ENCODE measurements around the gene BCL3. TPM values are rescaled to one million over a fixed set of nuclear protein-coding genes. Genes with fewer than 3 reads are reported as not detected.

BCL3 gene
- total and polyA plus RNA-seq, 12 donors = 7.1 to 76.3 (median 20.9) TPM

DNA sequence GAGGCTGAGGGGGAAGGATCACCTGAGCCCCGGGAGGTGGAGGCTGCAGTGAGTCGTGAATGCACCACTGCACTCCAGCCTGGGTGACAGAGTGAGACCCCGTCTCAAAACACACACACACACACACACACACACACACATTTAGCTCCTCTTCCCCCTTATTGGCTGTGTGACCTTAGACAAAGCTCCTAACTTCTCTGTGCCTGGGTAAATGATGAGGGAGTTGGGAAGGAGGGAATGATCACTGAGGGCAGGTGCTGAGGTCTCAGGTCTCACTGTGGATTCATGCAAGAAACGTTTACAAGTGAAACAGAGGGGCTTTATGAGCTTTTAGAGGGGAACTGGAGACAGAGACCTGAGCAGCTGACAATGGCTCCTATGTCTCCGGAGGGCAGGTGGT is 16.9 kb upstream of the BCL3 start:
- H3K27ac ChIP-seq = no peak overlapping the region
- peaks cover 0 to 13% (median 0%) of the 10 kb centered on the region in 9 donors for H3K4me1 ChIP-seq
- ATAC-seq (no peak), DNase-seq (no peak)
- H3K36me3 ChIP-seq = no peaks in the 10 kb centered on the region
- TF ChIP-seq, protein P1, sequence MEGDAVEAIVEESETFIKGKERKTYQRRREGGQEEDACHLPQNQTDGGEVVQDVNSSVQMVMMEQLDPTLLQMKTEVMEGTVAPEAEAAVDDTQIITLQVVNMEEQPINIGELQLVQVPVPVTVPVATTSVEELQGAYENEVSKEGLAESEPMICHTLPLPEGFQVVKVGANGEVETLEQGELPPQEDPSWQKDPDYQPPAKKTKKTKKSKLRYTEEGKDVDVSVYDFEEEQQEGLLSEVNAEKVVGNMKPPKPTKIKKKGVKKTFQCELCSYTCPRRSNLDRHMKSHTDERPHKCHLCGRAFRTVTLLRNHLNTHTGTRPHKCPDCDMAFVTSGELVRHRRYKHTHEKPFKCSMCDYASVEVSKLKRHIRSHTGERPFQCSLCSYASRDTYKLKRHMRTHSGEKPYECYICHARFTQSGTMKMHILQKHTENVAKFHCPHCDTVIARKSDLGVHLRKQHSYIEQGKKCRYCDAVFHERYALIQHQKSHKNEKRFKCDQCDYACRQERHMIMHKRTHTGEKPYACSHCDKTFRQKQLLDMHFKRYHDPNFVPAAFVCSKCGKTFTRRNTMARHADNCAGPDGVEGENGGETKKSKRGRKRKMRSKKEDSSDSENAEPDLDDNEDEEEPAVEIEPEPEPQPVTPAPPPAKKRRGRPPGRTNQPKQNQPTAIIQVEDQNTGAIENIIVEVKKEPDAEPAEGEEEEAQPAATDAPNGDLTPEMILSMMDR (IDR thresholded peaks at IDR 0.05) = no peak
- H3K27me3 ChIP-seq = no peaks in the 10 kb centered on the region
- 75 to 79% methylated on average over 5 of the region's 5 CpGs for WGBS, 2 donors
- no peak overlapping the region for H3K4me3 ChIP-seq
- intact Hi-C loops (cut with DNase I) = loop anchor here in 1 of 10 donors (5.0 kb wide), 1 partner anchor 516 kb away; the partner anchor contains the start of gene EXOC3L2
- H3K9me3 ChIP-seq = no peaks in the 10 kb centered on the region

DNA sequence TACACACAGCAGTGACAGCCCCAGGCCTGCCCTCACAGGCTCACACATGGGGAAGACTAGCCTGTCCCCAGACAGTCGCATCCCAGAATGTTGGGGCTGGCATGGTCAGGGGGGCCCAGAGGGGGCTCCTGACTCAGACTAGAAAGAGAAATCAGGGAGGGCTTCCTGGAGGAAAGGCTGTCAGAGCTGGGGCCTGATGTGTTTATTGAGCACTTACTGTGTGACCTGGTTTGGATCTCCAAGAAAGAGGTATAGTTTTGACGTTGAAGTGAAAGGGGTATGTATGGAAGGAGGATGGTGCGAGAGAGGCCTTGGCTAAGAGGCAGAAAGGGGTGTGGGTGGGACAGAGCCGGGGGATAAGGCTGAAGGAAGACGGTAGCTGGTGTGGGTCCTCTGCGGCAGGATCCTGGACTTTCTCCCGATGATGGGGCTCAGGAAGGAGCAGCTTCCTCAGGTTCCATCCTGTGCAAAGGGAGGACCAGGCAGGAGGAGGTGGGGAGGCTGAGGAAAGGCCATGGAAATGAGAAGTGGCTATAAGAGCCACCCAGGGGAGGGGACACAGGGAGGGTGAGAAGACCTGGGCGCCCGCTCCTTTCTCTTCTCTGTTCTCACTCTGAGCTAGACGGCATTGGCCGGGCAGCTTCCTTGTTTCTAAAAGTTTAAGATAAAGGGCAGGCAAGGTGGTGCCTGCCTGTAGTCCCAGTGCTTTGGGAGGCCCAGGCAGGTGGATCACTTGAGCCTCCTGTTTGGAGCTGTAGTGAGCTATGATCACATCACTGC is 16.1 kb upstream of the BCL3 start:
- Histone ChIP-seq H3K27me3 (no peaks in the 10 kb centered on the region), H3K4me3 (no peak overlapping the region), H3K4me1 (peaks cover 0 to 21% (median 0%) of the 10 kb centered on the region in 9 donors), H3K27ac (no peak overlapping the region), H3K36me3 (no peaks in the 10 kb centered on the region), H3K9me3 (no peaks in the 10 kb centered on the region)
- no peak for DNase-seq
- intact Hi-C loops (cut with DNase I) = loop anchor here in 1 of 10 donors (5.0 kb wide), 1 partner anchor 515 kb away; the partner anchor contains the start of gene EXOC3L2
- TF ChIP-seq, protein P1 (IDR thresholded peaks at IDR 0.05) = no peak
- WGBS, 2 donors = 71 to 76% methylated on average over 11 of the region's 11 CpGs
- no peak for ATAC-seq

DNA sequence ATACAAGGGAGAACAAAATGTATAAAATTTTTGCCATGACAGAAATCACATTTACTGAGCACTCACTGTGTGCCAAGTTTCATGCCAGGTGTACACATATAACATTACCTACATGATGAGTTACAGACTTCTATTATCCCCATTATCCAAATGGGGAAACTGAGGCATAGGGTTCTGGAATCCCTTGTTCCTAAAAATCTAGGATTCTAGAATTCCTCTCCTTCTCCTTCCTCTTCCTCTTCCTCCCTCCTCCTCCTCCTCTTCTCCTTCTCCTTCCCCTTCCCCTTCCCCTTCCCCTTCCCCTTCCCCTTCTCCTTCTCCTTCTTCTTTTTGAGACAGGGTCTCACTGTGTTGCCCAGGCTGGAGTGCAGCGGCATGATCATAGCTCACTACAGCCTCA is 14.2 kb upstream of the BCL3 start:
- intact Hi-C loops (cut with DNase I) = loop anchor here in 1 of 10 donors (5.0 kb wide), 1 partner anchor 513 kb away; the partner anchor contains the start of gene EXOC3L2
- H3K27ac ChIP-seq = no peak overlapping the region
- no peaks in the 10 kb centered on the region for H3K36me3 ChIP-seq
- H3K4me1 ChIP-seq = peaks cover 0 to 40% (median 0%) of the 10 kb centered on the region in 9 donors
- no peak overlapping the region for H3K4me3 ChIP-seq
- WGBS, 2 donors = 0 to 27% methylated on average over 1 of the region's 1 CpG
- H3K9me3 ChIP-seq = no peaks in the 10 kb centered on the region
- H3K27me3 ChIP-seq = no peaks in the 10 kb centered on the region
- TF ChIP-seq, protein P1 (IDR thresholded peaks at IDR 0.05) = no peak
- no peak for ATAC-seq
- DNase-seq = no peak

DNA sequence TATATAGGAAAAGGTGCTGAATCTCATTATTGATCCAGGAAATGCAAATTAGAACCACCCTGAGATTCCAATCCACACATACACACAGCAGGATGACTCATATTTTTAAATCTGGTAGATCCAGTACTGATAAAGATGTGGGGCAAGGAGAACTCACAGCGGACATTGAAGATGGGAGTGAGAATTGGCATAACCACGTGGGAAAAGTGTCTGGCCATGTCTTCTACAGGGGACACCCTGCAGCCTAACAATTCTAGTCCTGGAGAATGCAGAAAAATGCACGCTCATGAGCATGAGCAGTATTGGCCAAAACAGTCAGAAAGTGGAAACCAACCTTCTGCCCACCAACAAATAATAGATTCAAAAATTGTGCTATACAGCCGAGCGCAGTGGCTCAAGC is 13.5 kb upstream of the BCL3 start:
- DNase-seq (no peak), ATAC-seq (no peak)
- H3K36me3 ChIP-seq = no peaks in the 10 kb centered on the region
- H3K27me3 ChIP-seq = no peaks in the 10 kb centered on the region
- TF ChIP-seq, protein P1 (IDR thresholded peaks at IDR 0.05) = no peak
- H3K4me3 ChIP-seq = no peak overlapping the region
- peaks cover 0 to 46% (median 0%) of the 10 kb centered on the region in 9 donors for H3K4me1 ChIP-seq
- H3K9me3 ChIP-seq = no peaks in the 10 kb centered on the region
- no peak overlapping the region for H3K27ac ChIP-seq
- WGBS, 2 donors = 65 to 82% methylated on average over 5 of the region's 5 CpGs
- intact Hi-C loops (cut with DNase I) = no loop called here

Measured in heart right ventricle (tissue), 16 donors.